IgD-negative memory B cell (primary cell): ENCODE data around the gene JARID2. TPM values are rescaled to one million over a fixed set of nuclear protein-coding genes. Genes with fewer than 3 reads are reported as not detected.

Experiments
- H3K27ac Mint-ChIP-seq, 3 donors: one replicate each; pipeline ENCODE4 v1.8.0; 2020 to 2022; ENCODE audit warnings: mild to moderate bottlenecking in 3 of 3, mixed read lengths in 3 of 3, moderate library complexity in 1 of 3
- H3K27me3 Mint-ChIP-seq: one replicate; pipeline ENCODE4 v1.8.0; 2021; ENCODE audit warnings: mixed read lengths
- H3K36me3 Mint-ChIP-seq: one replicate; pipeline ENCODE4 v1.8.0; 2020; ENCODE audit warnings: mild to moderate bottlenecking, mixed read lengths
- H3K4me1 Mint-ChIP-seq, 3 donors: one replicate each; pipeline ENCODE4 v1.8.0; 2020 to 2022; ENCODE audit warnings: mixed read lengths in 3 of 3, mild to moderate bottlenecking in 1 of 3
- H3K4me3 Mint-ChIP-seq, 4 donors: one replicate each; pipeline ENCODE4 v1.8.0; 2020 to 2022; ENCODE audit warnings: mild to moderate bottlenecking in 4 of 4, mixed read lengths in 4 of 4, moderate library complexity in 3 of 4
- H3K9me3 Mint-ChIP-seq, 3 donors: one replicate each; pipeline ENCODE4 v1.8.0; 2020 to 2021; ENCODE audit warnings: mixed read lengths in 3 of 3, mild to moderate bottlenecking in 1 of 3
- polyA plus RNA-seq: library from polyadenylated mRNA; unstranded; fragments of 300-500 nt; fragmentation: Illumina TruSeq; gene quantifications from one replicate; pipeline ENCODE4 v1.2.3, GENCODE V29; 2021

The JARID2 gene
- polyA plus RNA-seq, 1 donor from 2014 or later = 10.8 TPM

- Mint-ChIP-seq H3K27ac (peak overlapping the region in 2 of 3 donors; percentile 1 to 64), H3K36me3 (peaks cover 7% of the 10 kb centered on the region)
These were observed 171.2 kb downstream of the JARID2 start for GRCh38 chr6:15416932-15417509.

DNA sequence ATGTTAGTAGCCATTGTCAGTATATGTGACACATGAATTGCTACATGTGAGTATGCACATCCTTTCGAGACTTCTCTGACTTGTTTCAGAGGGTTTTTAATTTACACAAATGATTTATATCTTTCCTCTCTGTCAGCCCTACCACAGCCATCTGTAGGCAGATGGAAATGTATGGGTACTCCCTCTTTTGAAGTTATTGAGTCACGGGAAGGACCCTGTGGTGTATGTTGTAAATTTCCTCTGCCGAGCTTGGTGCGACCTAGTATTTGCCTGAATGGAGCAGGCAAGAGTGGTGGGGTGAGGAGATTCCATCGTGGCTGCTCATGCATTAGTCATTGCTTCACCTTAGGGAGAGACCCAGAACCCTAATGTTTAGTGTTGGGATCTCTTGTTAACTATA is 171.9 kb downstream of the JARID2 start:
- peaks cover 7% of the 10 kb centered on the region for H3K36me3 Mint-ChIP-seq
- H3K4me3 Mint-ChIP-seq = no peak overlapping the region
- H3K27me3 Mint-ChIP-seq = no peaks in the 10 kb centered on the region
- peaks cover 23 to 34% (median 32%) of the 10 kb centered on the region in 3 donors for H3K4me1 Mint-ChIP-seq
- H3K9me3 Mint-ChIP-seq = peaks cover 6 to 8% (median 7%) of the 10 kb centered on the region in 3 donors
- H3K27ac Mint-ChIP-seq = no peak overlapping the region

More at GRCh38 chr6:15416932-15417509, 171.2 kb downstream of the JARID2 start:
- H3K4me1 Mint-ChIP-seq = peaks cover 18 to 28% (median 26%) of the 10 kb centered on the region in 3 donors
- H3K4me3 Mint-ChIP-seq = peak overlapping the region in 1 of 4 donors; percentile 44
- no peaks in the 10 kb centered on the region for H3K27me3 Mint-ChIP-seq
- H3K9me3 Mint-ChIP-seq = peaks cover 6 to 8% (median 7%) of the 10 kb centered on the region in 3 donors

DNA sequence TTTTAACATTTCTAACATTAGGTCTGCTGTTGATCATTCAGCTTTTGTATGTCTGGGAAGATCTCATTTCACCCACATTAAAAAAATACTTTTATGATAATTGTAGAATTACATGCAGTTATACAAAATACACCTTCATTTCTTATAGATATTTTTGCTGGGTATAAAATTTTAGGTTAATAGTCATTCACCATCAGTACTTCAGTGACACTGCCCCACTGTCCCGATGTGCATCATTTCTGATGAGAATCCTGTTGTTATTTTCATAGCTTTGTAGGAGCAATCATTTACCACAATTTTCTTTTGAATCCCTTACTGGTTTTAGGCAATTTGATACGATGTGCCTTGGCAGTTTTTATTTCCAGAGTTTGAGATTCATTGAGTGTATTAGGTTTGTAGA is 173.6 kb downstream of the JARID2 start:
- Mint-ChIP-seq H3K27ac (peak overlapping the region in 1 of 3 donors; percentile 27), H3K4me1 (peaks cover 26 to 35% (median 28%) of the 10 kb centered on the region in 3 donors), H3K27me3 (no peaks in the 10 kb centered on the region), H3K4me3 (no peak overlapping the region), H3K9me3 (peaks cover 6 to 8% (median 7%) of the 10 kb centered on the region in 3 donors), H3K36me3 (peaks cover 7% of the 10 kb centered on the region)

DNA sequence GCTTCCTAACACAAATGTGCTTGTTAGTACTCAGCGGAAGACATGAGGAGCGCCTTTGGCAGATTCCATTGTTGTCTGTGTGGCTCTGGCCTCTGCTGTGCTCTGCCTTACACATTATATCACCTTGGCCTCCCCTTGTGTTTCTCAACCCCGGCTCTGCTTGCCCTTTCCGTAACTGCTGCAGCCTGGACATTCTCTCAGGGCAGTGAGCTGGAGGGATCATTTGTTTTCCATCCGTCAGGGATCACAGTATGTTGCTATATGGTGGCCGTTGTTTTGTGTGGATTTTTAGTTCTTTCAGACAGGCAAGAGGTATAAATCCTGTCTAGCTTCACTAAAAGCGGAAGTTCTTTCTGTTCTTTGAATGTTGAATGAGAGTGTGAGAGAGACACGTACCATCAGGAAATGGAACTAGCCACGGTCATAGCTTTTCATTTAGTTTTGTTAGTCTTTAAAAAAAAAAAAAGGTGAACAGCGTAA is 175.1 kb downstream of the JARID2 start:
- Mint-ChIP-seq H3K4me1 (peaks cover 28 to 40% (median 31%) of the 10 kb centered on the region in 3 donors), H3K36me3 (peaks cover 11% of the 10 kb centered on the region), H3K4me3 (peak overlapping the region in 3 of 4 donors; percentile 0 to 86 (median 70)), H3K27ac (peak overlapping the region; percentile 27 to 94 (median 78)), H3K9me3 (peaks cover 6 to 8% (median 7%) of the 10 kb centered on the region in 3 donors), H3K27me3 (no peaks in the 10 kb centered on the region)

DNA sequence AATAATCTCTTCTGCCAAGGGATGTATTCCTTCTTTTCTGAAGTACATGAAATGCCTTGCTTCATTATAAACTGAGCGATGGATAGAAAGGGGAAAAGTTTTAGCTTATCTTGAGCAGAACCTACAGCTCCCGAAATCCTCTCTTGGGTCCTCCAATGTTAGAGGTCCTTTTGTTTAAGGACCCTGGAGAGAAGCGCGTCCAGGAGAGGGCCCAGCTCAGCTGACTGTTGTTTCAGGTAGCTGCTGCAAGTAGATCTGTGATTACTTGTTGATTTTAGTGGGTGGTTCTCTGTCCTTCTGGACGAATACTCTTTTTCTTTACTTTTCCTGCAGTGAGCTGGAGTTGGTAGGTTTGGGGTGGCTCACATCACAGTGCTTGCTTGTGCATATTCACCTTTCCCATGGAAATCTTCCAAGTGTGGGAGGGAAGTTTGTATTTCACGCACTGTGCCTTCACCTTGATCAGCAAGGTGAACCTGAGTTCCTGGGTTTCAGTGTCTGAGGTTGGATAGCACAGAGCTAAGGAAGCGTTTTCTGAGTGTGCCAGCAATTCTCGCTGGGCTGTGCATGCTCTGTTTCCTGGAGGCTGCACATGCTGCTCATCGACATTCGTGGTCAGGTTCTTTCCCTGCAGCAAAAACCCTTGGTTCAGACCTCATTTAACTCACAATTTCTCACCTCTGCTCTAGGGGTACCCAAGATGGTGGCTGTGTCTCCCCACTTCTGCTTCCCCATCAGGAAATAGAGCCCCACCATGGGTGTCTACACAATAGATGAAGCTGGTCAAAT is 176.3 kb downstream of the JARID2 start:
- peak overlapping the region in 2 of 4 donors; percentile 70 to 87 for H3K4me3 Mint-ChIP-seq
- H3K9me3 Mint-ChIP-seq = peaks cover 2 to 7% (median 4%) of the 10 kb centered on the region in 3 donors
- H3K4me1 Mint-ChIP-seq = peaks cover 35 to 45% (median 39%) of the 10 kb centered on the region in 3 donors
- H3K36me3 Mint-ChIP-seq = peaks cover 11% of the 10 kb centered on the region
- H3K27me3 Mint-ChIP-seq = no peaks in the 10 kb centered on the region
- H3K27ac Mint-ChIP-seq = peak overlapping the region in 2 of 3 donors; percentile 43 to 78

DNA sequence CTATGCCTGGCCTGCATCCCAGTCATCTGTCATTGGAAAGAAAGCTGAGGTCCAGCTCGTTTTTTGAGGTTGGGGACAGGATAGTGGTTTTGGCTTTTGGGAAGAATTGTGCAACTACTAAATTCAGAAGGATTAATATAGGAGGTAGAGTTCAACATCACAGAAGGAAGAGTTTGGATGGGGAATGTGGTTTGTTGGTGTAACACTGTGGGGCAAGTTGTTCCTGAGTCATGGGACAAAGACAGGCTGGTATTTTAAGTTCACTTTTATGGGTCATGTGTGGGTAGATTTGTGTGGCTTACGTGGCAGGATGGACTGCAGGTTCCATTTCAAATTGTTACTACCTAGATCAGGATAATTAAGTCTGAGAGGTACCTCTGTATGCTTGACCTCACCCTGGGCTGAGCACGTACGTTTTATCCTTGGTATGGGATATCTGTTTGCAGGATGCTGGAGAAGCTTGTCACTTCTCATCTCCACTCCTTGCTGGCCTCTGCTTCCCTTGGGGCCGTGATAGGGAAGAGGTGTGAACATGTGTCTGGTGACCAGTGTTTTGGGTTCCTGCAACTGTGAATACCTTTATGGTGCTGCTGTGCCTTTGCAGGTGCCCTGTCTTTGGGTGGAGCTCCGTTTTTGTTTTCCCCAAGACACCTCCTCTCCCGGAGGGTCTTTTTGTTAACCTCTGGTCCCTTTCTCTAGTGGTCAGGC is 177.6 kb downstream of the JARID2 start:
- Mint-ChIP-seq H3K4me3 (no peak overlapping the region), H3K4me1 (peaks cover 40 to 54% (median 48%) of the 10 kb centered on the region in 3 donors), H3K27ac (no peak overlapping the region)

DNA sequence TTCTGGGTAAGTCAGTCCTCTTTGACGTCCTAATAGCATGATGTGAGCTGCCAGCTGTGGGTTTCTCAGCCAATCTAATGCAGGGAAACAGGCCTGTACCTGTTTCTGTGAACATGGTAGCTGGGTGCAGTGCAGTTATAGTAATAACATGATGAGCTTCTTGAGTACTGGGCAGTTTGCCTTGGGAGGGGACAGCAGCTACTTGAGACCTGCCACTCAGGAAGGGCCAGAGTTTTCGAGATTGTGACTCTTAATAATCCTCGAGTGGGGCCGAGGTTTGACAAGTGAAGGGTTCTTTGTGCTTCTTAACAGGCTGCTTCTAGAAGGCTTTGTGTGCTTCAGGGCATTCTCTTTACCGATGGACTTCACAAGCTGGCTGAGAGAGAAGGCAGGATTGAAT is 180.1 kb downstream of the JARID2 start:
- Mint-ChIP-seq H3K4me1 (peaks cover 48 to 65% (median 57%) of the 10 kb centered on the region in 3 donors), H3K9me3 (no peaks in the 10 kb centered on the region), H3K27ac (no peak overlapping the region), H3K27me3 (no peaks in the 10 kb centered on the region), H3K4me3 (peak overlapping the region in 1 of 4 donors; percentile 14), H3K36me3 (peaks cover 4% of the 10 kb centered on the region)

More for the DNA sequence above, 177.6 kb downstream of the JARID2 start:
- Mint-ChIP-seq H3K9me3 (peaks cover 2 to 7% (median 2%) of the 10 kb centered on the region in 3 donors), H3K27me3 (no peaks in the 10 kb centered on the region), H3K36me3 (peaks cover 10% of the 10 kb centered on the region)

- peak overlapping the region in 1 of 3 donors; percentile 72 for H3K27ac Mint-ChIP-seq
These were observed 180.5 kb downstream of the JARID2 start for GRCh38 chr6:15426395-15426794.

DNA sequence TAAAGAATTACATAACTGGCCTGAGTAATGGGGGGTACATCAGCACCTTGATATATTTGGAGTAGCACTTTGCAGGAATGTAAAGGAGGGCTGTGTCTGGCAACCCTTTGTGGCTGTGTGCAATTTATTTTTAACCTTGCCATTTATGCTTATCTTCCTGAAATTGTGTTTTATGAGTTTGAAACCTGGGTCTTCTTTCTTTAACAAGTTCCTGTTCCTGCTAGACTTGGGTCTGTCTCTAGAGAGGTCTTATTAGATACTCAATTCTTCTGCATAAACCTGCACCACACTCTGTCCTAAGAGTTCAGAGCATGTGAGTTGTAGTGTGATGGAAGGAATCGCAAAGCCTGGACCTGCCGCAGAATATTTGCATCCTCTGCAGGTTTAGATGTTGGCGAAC is 181.0 kb downstream of the JARID2 start:
- Mint-ChIP-seq H3K9me3 (no peaks in the 10 kb centered on the region), H3K4me3 (peak overlapping the region in 3 of 4 donors; percentile 46 to 83 (median 82)), H3K27me3 (no peaks in the 10 kb centered on the region), H3K27ac (peak overlapping the region in 2 of 3 donors; percentile 69 to 72), H3K4me1 (peaks cover 44 to 64% (median 48%) of the 10 kb centered on the region in 3 donors), H3K36me3 (peaks cover 4% of the 10 kb centered on the region)

More at GRCh38 chr6:15426395-15426794, 180.5 kb downstream of the JARID2 start:
- Mint-ChIP-seq H3K4me3 (peak overlapping the region in 1 of 4 donors; percentile 2), H3K4me1 (peaks cover 44 to 65% (median 53%) of the 10 kb centered on the region in 3 donors), H3K36me3 (peaks cover 4% of the 10 kb centered on the region), H3K27me3 (no peaks in the 10 kb centered on the region), H3K9me3 (no peaks in the 10 kb centered on the region)

- H3K9me3 Mint-ChIP-seq = no peaks in the 10 kb centered on the region
- H3K27me3 Mint-ChIP-seq = no peaks in the 10 kb centered on the region
- H3K36me3 Mint-ChIP-seq = peaks cover 4% of the 10 kb centered on the region
- H3K4me1 Mint-ChIP-seq = peaks cover 43 to 62% (median 44%) of the 10 kb centered on the region in 3 donors
- peak overlapping the region in 3 of 4 donors; percentile 46 to 83 (median 82) for H3K4me3 Mint-ChIP-seq
- H3K27ac Mint-ChIP-seq = peak overlapping the region in 2 of 3 donors; percentile 69 to 72
These were observed 181.6 kb downstream of the JARID2 start for GRCh38 chr6:15427331-15428070.

DNA sequence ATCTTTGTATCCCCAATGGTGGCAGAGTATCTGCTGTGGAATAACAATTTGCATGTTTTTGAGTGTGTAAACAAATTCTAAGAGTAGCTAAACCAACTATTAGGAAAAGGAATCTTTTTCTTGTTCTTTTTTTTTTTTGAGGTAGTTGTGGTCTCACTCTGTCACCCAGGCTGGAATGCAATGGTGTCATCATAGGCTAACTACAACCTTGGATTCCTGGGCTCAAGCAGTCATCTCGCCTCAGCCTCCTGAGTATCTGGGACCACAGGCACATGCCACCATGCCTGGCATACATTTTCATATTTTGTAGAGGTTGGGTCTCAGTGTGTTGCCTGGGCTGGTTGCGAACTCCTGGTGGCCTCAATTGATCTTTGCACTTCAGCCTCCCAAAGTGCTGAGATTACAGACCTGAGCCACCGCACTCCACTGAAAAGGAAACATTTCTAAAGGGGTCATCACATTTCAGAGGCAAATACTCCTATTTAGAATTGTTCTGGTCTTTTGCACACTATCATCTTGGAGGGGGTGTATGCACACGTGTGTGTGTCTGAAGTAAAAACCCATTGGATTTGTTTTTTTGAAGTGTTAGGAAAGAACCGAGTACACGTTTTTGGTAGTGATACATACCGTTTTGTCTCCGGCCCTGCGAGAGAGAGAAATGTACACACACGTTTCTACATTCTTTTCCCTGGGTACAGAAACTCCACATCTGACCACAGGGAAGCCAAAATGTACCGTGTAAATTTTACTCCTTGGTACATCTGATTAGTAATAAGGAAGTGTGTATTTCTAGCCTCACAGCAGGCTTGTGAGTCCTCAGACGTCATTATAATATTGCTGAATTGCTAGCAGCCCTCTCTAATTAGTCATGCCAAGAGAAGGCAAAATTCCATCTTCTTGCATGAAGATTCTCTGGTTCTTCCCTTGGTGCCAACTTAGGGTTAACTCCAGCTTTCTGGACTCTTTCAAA is 183.6 kb downstream of the JARID2 start:
- Mint-ChIP-seq H3K27ac (peak overlapping the region in 1 of 3 donors; percentile 36), H3K4me1 (peaks cover 50 to 69% (median 58%) of the 10 kb centered on the region in 3 donors), H3K9me3 (no peaks in the 10 kb centered on the region), H3K4me3 (no peak overlapping the region), H3K36me3 (peaks cover 4% of the 10 kb centered on the region), H3K27me3 (no peaks in the 10 kb centered on the region)

GRCh38 chr6:15430186-15430585 is 184.3 kb downstream of the JARID2 start:
- no peaks in the 10 kb centered on the region for H3K9me3 Mint-ChIP-seq
- H3K27ac Mint-ChIP-seq = peak overlapping the region in 1 of 3 donors; percentile 17

GRCh38 chr6:15430931-15431405 is 185.1 kb downstream of the JARID2 start:
- Mint-ChIP-seq H3K9me3 (no peaks in the 10 kb centered on the region), H3K27me3 (no peaks in the 10 kb centered on the region), H3K36me3 (no peaks in the 10 kb centered on the region), H3K27ac (no peak overlapping the region), H3K4me3 (peak overlapping the region in 1 of 4 donors; percentile 25), H3K4me1 (peaks cover 52 to 76% (median 68%) of the 10 kb centered on the region in 3 donors)

More at GRCh38 chr6:15430186-15430585, 184.3 kb downstream of the JARID2 start:
- Mint-ChIP-seq H3K4me1 (peaks cover 56 to 77% (median 65%) of the 10 kb centered on the region in 3 donors), H3K4me3 (no peak overlapping the region), H3K36me3 (peaks cover 4% of the 10 kb centered on the region), H3K27me3 (no peaks in the 10 kb centered on the region)
